Esophagus (tissue), 2 donors: ENCODE results near the gene TMEM107. TPM values are rescaled to one million over a fixed set of nuclear protein-coding genes. Genes with fewer than 3 reads are reported as not detected.

Experiments
- H3K27ac ChIP-seq, 2 donors: one replicate each; pipeline ENCODE4 v1.5.1; 2013; ENCODE audit warnings: low read depth in 2 of 2, mild to moderate bottlenecking in 2 of 2, inconsistent platforms in 1 of 2, low read length in 1 of 2, moderate library complexity in 1 of 2
- H3K27me3 ChIP-seq, 2 donors: one replicate each; pipeline ENCODE4 v1.6.1; 2013; ENCODE audit warnings: low read length in 2 of 2, control low read depth in 1 of 2, mild to moderate bottlenecking in 1 of 2; ENCODE audit not compliant: insufficient read depth in 2 of 2, control insufficient read depth in 1 of 2
- H3K36me3 ChIP-seq, 2 donors: one replicate each; pipeline ENCODE4 v1.6.1; 2013; ENCODE audit warnings: low read length in 1 of 2; ENCODE audit not compliant: control insufficient read depth in 2 of 2, insufficient read depth in 2 of 2
- H3K4me1 ChIP-seq, 2 donors: one replicate each; pipeline ENCODE4 v1.6.1; 2013; ENCODE audit warnings: low read length in 1 of 2; ENCODE audit not compliant: control insufficient read depth in 2 of 2, insufficient read depth in 2 of 2
- H3K4me3 ChIP-seq, 2 donors: one replicate each; pipeline ENCODE4 v1.5.1; 2013; ENCODE audit warnings: low read length in 2 of 2, mild to moderate bottlenecking in 2 of 2, low read depth in 1 of 2, moderate library complexity in 1 of 2
- H3K9me3 ChIP-seq, 2 donors: one replicate each; pipeline ENCODE4 v1.6.1; 2013; ENCODE audit warnings: mild to moderate bottlenecking in 2 of 2, low read depth in 1 of 2, low read length in 1 of 2, moderate library complexity in 1 of 2; ENCODE audit not compliant: control insufficient read depth in 2 of 2, insufficient read depth in 1 of 2
- WGBS, 2 donors: extraction: QIAGEN DNeasy Blood & Tissue Kit; methylation state at CpG; one replicate each; pipeline ENCODE4 v1.1.7; 2013; 5-methylcytosine and 5-hydroxymethylcytosine counted together
- polyA plus RNA-seq, 2 donors: library from polyadenylated mRNA; stranded (reverse); fragments of 200-250 nt; gene quantifications; one replicate each; pipeline ENCODE4 v1.2.3, GENCODE V29; 2013
- donor health status: healthy with polysubstance abuse.
- donor health status: Bipolar disorder and iron deficiency.

The TMEM107 gene
- polyA plus RNA-seq, 2 donors, result 5.6 to 8.9 TPM

GRCh38 chr17:8124350-8125153 lies 51.6 kb downstream of the TMEM107 start:
- peaks cover 22 to 27% of the 10 kb centered on the region in 2 donors for H3K4me1 ChIP-seq
- peak overlapping the region in 1 of 2 donors; percentile 49 for H3K4me3 ChIP-seq
- H3K36me3 ChIP-seq, result no peaks in the 10 kb centered on the region
- no peak overlapping the region for H3K27ac ChIP-seq
- H3K9me3 ChIP-seq, result no peaks in the 10 kb centered on the region
- no peaks in the 10 kb centered on the region for H3K27me3 ChIP-seq
- WGBS, 2 donors, result 5 to 6% methylated on average over 24 of the region's 24 CpGs

GRCh38 chr17:8123695-8124349 lies 52.4 kb downstream of the TMEM107 start, which contains the start of gene HES7:
Gene HES7 (minus strand): TSS chr17:8124106. CDS start chr17:8124084, 22 bp downstream.
- Histone ChIP-seq H3K4me3 (peak within 1 kb of the TSS; percentile 18 to 49), H3K27ac (peak within 1 kb of the TSS in 1 of 2 donors; percentile 3), H3K4me1 (peaks cover 22 to 27% of the 10 kb centered on the region in 2 donors), H3K27me3 (no peaks in the 10 kb centered on the region), H3K9me3 (no peaks in the 10 kb centered on the region), H3K36me3 (no peaks in the 10 kb centered on the region)
- WGBS, 2 donors, result 0 to 2% methylated on average over 29 of the region's 29 CpGs

- no peaks in the 10 kb centered on the region for H3K36me3 ChIP-seq
- peaks cover 22 to 27% of the 10 kb centered on the region in 2 donors for H3K4me1 ChIP-seq
- H3K9me3 ChIP-seq, result no peaks in the 10 kb centered on the region
- H3K4me3 ChIP-seq, result peak overlapping the region; percentile 18 to 49
- WGBS, 2 donors, result 1 to 2% methylated on average over 51 to 55 of the region's 55 CpGs
- no peaks in the 10 kb centered on the region for H3K27me3 ChIP-seq
- peak overlapping the region in 1 of 2 donors; percentile 3 for H3K27ac ChIP-seq
Observed at GRCh38 chr17:8122924-8123694, 53.1 kb downstream of the TMEM107 start.

Other genes with a start within 250 kb of the TMEM107 start
- 1 to 10 TPM; 1.3 to 2.3 TPM for gene KCNAB3, start 246.5 kb downstream of the TMEM107 start, polyA plus RNA-seq
- 100 to 1,000 TPM in 1 of 2 donors, 10 to 100 TPM in 1; 95.9 to 125 TPM for gene TRAPPC1, start 244.4 kb downstream of the TMEM107 start, polyA plus RNA-seq
- 10 to 100 TPM; 18.0 to 29.5 TPM for gene CNTROB, start 244.2 kb downstream of the TMEM107 start, polyA plus RNA-seq
- gene GUCY2D, start 173.8 kb downstream of the TMEM107 start, polyA plus RNA-seq, result under 1 TPM; 0.19 to 0.59 TPM
- 10 to 100 TPM; 22.8 to 24.7 TPM for gene ALOX15B, start 137.3 kb downstream of the TMEM107 start, polyA plus RNA-seq
- gene ALOX12B, start 88.7 kb downstream of the TMEM107 start, polyA plus RNA-seq, result 1 to 10 TPM; 2.4 to 5.2 TPM
- 1 to 10 TPM in 1 of 2 donors, under 1 TPM in 1; 0.43 to 1.7 TPM for gene ALOXE3, start 57.9 kb downstream of the TMEM107 start, polyA plus RNA-seq
- under 1 TPM; 0.15 to 0.24 TPM for gene HES7, start 52.3 kb downstream of the TMEM107 start, polyA plus RNA-seq
- 10 to 100 TPM; 44.7 to 85.2 TPM for gene PER1, start 24.0 kb downstream of the TMEM107 start, polyA plus RNA-seq
- 10 to 100 TPM; 21.9 to 22.4 TPM for gene VAMP2, start 13.4 kb downstream of the TMEM107 start, polyA plus RNA-seq
- 1 to 10 TPM; 3.3 to 8.2 TPM for gene BORCS6, start 13.8 kb upstream of the TMEM107 start, polyA plus RNA-seq
- gene AURKB, start 34.2 kb upstream of the TMEM107 start, polyA plus RNA-seq, result 10 to 100 TPM; 25.3 to 28.3 TPM
- 10 to 100 TPM in 1 of 2 donors, 1 to 10 TPM in 1; 7.3 to 20.5 TPM for gene CTC1, start 71.7 kb upstream of the TMEM107 start, polyA plus RNA-seq
- 10 to 100 TPM in 1 of 2 donors, 1 to 10 TPM in 1; 8.1 to 16.2 TPM for gene PFAS, start 72.9 kb upstream of the TMEM107 start, polyA plus RNA-seq
- 10 to 100 TPM in 1 of 2 donors, 1 to 10 TPM in 1; 9.9 to 17.8 TPM for gene RANGRF, start 112.3 kb upstream of the TMEM107 start, polyA plus RNA-seq
- 1 to 10 TPM; 2.7 to 6.6 TPM for gene SLC25A35, start 119.0 kb upstream of the TMEM107 start, polyA plus RNA-seq
- gene ARHGEF15, start 133.9 kb upstream of the TMEM107 start, polyA plus RNA-seq, result 1 to 10 TPM; 3.6 to 4.4 TPM
- gene ODF4, start 163.5 kb upstream of the TMEM107 start, polyA plus RNA-seq, result under 1 TPM; 0.27 to 0.41 TPM
- gene RPL26, start 206.8 kb upstream of the TMEM107 start, polyA plus RNA-seq, result 1,000 to 10,000 TPM; 2,120 to 4,250 TPM
- 10 to 100 TPM; 14.0 to 18.4 TPM for gene RNF222, start 221.4 kb upstream of the TMEM107 start, polyA plus RNA-seq